SK-N-SH (cell line): ENCODE data around the gene DNASE1L2.

Experiments
- EZH2phosphoT487 ChIP-seq: fragments of 200-600 bp; sonication (generic); IDR thresholded peaks from 2 replicates; pipeline ENCODE4 v1.6.1; 2017; ENCODE audit warnings: low read depth, mixed run types, mild to moderate bottlenecking, antibody characterized with exemption, moderate library complexity, borderline replicate concordance
- FOSL2 ChIP-seq: IDR thresholded peaks from 2 replicates; pipeline ENCODE4 v1.4.0; 2012; ENCODE audit warnings: low read depth, mild to moderate bottlenecking, moderate library complexity, borderline replicate concordance
- TCF12 ChIP-seq: IDR thresholded peaks from 2 replicates; pipeline ENCODE4 v1.4.0; 2012
- TF ChIP-seq, protein P1 (sequence below): fragments of 200-600 bp; sonication (generic); IDR thresholded peaks from 2 replicates; pipeline ENCODE4 v1.6.1; 2017; ENCODE audit warnings: antibody characterized with exemption, mild to moderate bottlenecking, moderate library complexity

DNA sequence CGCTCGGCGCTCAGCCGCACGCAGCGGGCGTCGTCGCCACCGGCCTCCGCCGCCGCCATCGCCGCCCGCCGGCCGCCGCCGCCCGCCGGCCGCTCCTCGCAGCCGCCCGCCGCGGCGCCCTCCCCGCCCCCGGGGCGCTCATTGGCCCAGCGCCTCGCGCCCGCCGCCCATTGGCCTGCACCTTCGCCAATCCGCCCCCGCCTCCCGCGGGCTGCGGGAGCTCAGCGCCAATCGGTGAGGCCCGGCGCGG is 21.6 kb upstream of the DNASE1L2 start, which contains the start of gene PGP:
- no peak for TF ChIP-seq EZH2phosphoT487
- TF ChIP-seq, protein P1, sequence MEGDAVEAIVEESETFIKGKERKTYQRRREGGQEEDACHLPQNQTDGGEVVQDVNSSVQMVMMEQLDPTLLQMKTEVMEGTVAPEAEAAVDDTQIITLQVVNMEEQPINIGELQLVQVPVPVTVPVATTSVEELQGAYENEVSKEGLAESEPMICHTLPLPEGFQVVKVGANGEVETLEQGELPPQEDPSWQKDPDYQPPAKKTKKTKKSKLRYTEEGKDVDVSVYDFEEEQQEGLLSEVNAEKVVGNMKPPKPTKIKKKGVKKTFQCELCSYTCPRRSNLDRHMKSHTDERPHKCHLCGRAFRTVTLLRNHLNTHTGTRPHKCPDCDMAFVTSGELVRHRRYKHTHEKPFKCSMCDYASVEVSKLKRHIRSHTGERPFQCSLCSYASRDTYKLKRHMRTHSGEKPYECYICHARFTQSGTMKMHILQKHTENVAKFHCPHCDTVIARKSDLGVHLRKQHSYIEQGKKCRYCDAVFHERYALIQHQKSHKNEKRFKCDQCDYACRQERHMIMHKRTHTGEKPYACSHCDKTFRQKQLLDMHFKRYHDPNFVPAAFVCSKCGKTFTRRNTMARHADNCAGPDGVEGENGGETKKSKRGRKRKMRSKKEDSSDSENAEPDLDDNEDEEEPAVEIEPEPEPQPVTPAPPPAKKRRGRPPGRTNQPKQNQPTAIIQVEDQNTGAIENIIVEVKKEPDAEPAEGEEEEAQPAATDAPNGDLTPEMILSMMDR = no peak
- TF ChIP-seq FOSL2 = no peak
- TF ChIP-seq TCF12 = no peak
